Measurements from ENCODE around the gene ARFRP1. TPM values are rescaled to one million over a fixed set of nuclear protein-coding genes. Genes with fewer than 3 reads are reported as not detected.

The ARFRP1 gene
- total RNA-seq, 1 donor from 2014 or later, result 39.8 TPM

DNA sequence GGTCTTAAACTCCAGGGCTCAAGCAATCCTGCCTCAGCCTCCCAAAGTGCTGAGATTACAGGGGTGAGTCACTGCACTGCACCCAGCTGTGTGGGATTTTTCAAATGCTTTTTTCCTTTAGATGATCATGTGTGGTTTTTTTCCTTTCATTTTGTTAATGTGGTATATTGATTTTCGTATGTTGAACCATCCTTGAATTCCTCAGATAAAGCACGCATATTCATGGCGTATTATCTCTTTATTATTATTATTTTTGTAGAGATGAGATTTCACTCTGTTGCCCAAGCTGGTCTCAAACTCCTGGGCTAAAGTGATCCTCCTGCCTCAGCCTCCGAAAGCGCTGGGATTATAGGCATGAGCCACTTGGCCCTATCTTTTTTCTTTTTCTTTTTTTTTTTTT, 7.1 kb upstream of the ARFRP1 start:
- peaks cover 53% of the 10 kb centered on the region for H3K36me3 Mint-ChIP-seq (ENCODE audit: low read depth)
- DNase-seq (ENCODE audit: low spot score), result no peak
- TF ChIP-seq, protein P1, sequence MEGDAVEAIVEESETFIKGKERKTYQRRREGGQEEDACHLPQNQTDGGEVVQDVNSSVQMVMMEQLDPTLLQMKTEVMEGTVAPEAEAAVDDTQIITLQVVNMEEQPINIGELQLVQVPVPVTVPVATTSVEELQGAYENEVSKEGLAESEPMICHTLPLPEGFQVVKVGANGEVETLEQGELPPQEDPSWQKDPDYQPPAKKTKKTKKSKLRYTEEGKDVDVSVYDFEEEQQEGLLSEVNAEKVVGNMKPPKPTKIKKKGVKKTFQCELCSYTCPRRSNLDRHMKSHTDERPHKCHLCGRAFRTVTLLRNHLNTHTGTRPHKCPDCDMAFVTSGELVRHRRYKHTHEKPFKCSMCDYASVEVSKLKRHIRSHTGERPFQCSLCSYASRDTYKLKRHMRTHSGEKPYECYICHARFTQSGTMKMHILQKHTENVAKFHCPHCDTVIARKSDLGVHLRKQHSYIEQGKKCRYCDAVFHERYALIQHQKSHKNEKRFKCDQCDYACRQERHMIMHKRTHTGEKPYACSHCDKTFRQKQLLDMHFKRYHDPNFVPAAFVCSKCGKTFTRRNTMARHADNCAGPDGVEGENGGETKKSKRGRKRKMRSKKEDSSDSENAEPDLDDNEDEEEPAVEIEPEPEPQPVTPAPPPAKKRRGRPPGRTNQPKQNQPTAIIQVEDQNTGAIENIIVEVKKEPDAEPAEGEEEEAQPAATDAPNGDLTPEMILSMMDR (IDR thresholded peaks at IDR 0.05), result no peak
- H3K4me3 Mint-ChIP-seq (ENCODE audit: unreplicated experiment), result no peak overlapping the region
- H3K9me3 Mint-ChIP-seq (ENCODE audit: low read depth), result peaks cover 17% of the 10 kb centered on the region
- peaks cover 10% of the 10 kb centered on the region for H3K4me1 Mint-ChIP-seq (ENCODE audit: low read depth)
- no peaks in the 10 kb centered on the region for H3K27me3 Mint-ChIP-seq (ENCODE audit: low read depth)
- no peak overlapping the region for H3K27ac Mint-ChIP-seq (ENCODE audit: unreplicated experiment)

DNA sequence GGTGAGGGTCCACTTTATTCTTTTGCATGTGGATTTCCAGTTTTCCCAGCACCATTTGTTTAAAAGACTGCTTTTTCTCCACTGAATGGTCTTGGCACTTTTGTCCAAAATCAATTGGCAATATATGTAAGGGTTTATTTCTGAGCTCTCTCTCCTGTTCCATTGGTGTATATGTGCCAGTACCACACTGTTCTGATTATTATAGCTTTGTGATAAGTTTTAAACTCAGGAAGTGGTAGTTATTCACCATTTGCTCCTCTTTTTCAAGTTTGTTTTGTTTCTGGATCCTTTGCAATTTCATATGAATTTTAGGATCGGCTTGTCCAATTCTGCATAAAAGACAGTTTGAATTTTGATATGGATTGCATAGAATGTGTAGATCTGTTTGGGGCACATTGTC, 4.4 kb upstream of the ARFRP1 start:
- H3K4me3 Mint-ChIP-seq (ENCODE audit: unreplicated experiment), result no peak overlapping the region

DNA sequence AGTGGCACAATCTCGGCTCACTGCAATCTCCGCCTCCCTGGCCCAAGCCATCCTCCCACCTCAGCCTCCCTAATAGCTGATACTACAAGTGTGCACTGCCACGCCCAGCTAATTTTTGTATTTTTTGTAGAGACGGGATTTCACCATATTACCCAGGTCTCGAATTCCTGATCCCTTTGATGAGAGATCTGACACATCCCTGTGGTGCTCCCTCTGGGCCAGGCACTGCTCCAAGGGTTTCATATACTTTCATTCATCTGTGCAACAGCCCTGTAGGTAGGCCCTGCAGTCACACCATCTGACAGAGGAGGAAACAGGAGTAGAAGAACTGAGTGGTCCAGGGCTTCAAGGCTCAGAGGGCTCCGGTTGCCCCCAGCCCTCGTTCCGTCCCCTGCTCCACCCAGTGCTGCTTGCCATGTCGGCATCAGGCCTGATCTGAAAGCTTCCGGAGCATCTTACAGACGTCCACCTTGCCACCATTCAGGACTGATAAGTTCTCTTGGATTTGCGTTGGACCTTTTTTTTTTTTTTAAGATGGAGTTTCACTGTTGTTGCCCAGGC, 3.4 kb upstream of the ARFRP1 start:
- peaks cover 34% of the 10 kb centered on the region for H3K4me1 Mint-ChIP-seq (ENCODE audit: low read depth)
- no peak overlapping the region for H3K4me3 Mint-ChIP-seq (ENCODE audit: unreplicated experiment)
- TF ChIP-seq, protein P1 (IDR thresholded peaks at IDR 0.05), result no peak
- DNase-seq (ENCODE audit: low spot score), result peak; percentile 33
- H3K9me3 Mint-ChIP-seq (ENCODE audit: low read depth), result peaks cover 11% of the 10 kb centered on the region
- peaks cover 38% of the 10 kb centered on the region for H3K36me3 Mint-ChIP-seq (ENCODE audit: low read depth)
- no peak overlapping the region for H3K27ac Mint-ChIP-seq (ENCODE audit: unreplicated experiment)
- H3K27me3 Mint-ChIP-seq (ENCODE audit: low read depth), result no peaks in the 10 kb centered on the region

More for the DNA sequence above, 4.4 kb upstream of the ARFRP1 start:
- Mint-ChIP-seq H3K27ac (ENCODE audit: unreplicated experiment) (no peak overlapping the region), H3K9me3 (ENCODE audit: low read depth) (peaks cover 11% of the 10 kb centered on the region), H3K36me3 (ENCODE audit: low read depth) (peaks cover 42% of the 10 kb centered on the region), H3K4me1 (ENCODE audit: low read depth) (peaks cover 24% of the 10 kb centered on the region), H3K27me3 (ENCODE audit: low read depth) (no peaks in the 10 kb centered on the region)
- DNase-seq (ENCODE audit: low spot score), result no peak
- TF ChIP-seq, protein P1 (IDR thresholded peaks at IDR 0.05), result no peak

DNA sequence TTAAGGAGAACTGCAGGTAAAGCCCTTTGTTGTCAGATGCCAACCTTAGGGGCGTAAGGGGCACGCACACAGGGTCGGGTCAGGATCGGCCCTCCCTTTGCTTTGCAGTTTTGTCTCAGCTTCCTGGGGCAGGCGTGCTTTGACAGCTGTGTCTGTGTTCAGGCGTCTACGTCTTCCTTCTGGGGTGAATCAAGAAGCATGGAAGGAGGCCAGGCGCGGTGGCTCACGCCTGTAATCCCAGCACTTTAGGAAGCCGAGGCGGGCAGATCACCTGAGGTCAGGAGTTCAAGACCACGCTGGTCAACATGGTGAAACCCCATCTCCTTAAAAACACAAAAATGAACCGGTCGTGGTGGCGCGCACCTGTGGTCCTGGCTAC, 1.4 kb upstream of the ARFRP1 start:
- H3K4me1 Mint-ChIP-seq (ENCODE audit: low read depth), result peaks cover 36% of the 10 kb centered on the region
- peaks cover 31% of the 10 kb centered on the region for H3K36me3 Mint-ChIP-seq (ENCODE audit: low read depth)
- no peak for DNase-seq (ENCODE audit: low spot score)
- no peaks in the 10 kb centered on the region for H3K27me3 Mint-ChIP-seq (ENCODE audit: low read depth)
- H3K9me3 Mint-ChIP-seq (ENCODE audit: low read depth), result peaks cover 5% of the 10 kb centered on the region
- TF ChIP-seq, protein P1 (IDR thresholded peaks at IDR 0.05), result no peak
- H3K4me3 Mint-ChIP-seq (ENCODE audit: unreplicated experiment), result peak overlapping the region; percentile 86
- no peak overlapping the region for H3K27ac Mint-ChIP-seq (ENCODE audit: unreplicated experiment)

DNA sequence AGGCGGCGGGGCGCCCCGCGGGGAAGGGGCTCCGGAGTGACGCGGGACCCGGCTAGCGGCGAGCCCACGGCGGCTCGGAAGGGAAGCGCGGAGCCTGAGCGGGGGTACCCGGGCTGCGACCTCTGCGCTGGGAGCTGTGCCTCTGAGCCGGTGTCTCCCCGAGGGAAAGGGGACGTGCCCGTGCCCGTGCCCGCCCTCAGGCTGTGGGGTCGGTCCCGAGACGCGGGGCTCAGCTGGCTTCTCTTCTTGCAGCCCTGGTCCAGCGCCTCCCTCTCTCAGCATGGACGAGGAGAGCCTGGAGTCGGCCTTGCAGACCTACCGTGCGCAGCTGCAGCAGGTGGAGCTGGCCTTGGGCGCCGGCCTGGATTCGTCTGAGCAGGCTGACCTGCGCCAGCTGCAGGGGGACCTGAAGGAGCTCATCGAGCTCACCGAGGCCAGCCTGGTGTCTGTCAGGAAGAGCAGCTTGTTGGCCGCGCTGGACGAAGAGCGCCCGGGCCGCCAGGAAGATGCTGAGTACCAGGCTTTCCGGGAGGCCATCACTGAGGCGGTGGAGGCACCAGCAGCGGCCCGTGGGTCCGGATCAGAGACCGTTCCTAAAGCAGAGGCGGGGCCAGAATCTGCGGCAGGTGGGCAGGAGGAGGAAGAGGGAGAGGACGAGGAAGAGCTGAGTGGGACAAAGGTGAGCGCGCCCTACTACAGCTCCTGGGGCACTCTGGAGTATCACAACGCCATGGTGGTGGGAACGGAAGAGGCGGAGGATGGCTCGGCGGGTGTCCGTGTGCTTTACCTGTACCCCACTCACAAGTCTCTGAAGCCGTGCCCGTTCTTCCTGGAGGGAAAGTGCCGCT, 749 bp upstream of the ARFRP1 start:
- Mint-ChIP-seq H3K27ac (ENCODE audit: unreplicated experiment) (peak overlapping the region; percentile 80), H3K4me3 (ENCODE audit: unreplicated experiment) (peak overlapping the region; percentile 86), H3K9me3 (ENCODE audit: low read depth) (peaks cover 5% of the 10 kb centered on the region), H3K36me3 (ENCODE audit: low read depth) (peaks cover 28% of the 10 kb centered on the region), H3K27me3 (ENCODE audit: low read depth) (no peaks in the 10 kb centered on the region), H3K4me1 (ENCODE audit: low read depth) (peaks cover 36% of the 10 kb centered on the region)
- TF ChIP-seq, protein P1 (IDR thresholded peaks at IDR 0.05), result no peak
- DNase-seq (ENCODE audit: low spot score), result peak; percentile 91

All from chondrocyte (in vitro differentiated cells).